ENCODE measurements around the gene TMED1.
"Not testable (repeated sequence)": the region's sequence is repeated elsewhere in the genome, so short reads cannot be mapped to it uniquely, and the experiment has no call there.

The TMED1 gene

GRCh38 chr19:10876459-10877240, 40.6 kb upstream of the TMED1 start:
- DNase-seq (ENCODE audit: low spot score): peak; percentile 75
- no peak for TF ChIP-seq CTCF (IDR thresholded peaks at IDR 0.05; ENCODE audit: extremely low read depth, missing control alignments)

- no peak for TF ChIP-seq CTCF (IDR thresholded peaks at IDR 0.05; ENCODE audit: extremely low read depth, missing control alignments)
- no peak for DNase-seq (ENCODE audit: low spot score)
Observed at GRCh38 chr19:10874024-10874423, 38.0 kb upstream of the TMED1 start.

- no peak for TF ChIP-seq CTCF (IDR thresholded peaks at IDR 0.05; ENCODE audit: extremely low read depth, missing control alignments)
- no peak for DNase-seq (ENCODE audit: low spot score)
Observed at GRCh38 chr19:10872546-10873107, 36.6 kb upstream of the TMED1 start.

GRCh38 chr19:10871711-10872545, 35.9 kb upstream of the TMED1 start:
- DNase-seq (ENCODE audit: low spot score): peak; percentile 58
- no peak for TF ChIP-seq CTCF (IDR thresholded peaks at IDR 0.05; ENCODE audit: extremely low read depth, missing control alignments)

GRCh38 chr19:10870955-10871603, 35.1 kb upstream of the TMED1 start, which contains the start of gene CARM1:
Gene CARM1, plus strand, starts transcription at chr19:10871553. Its CDS starts 150 bp downstream, at chr19:10871703.
- TF ChIP-seq CTCF (IDR thresholded peaks at IDR 0.05; ENCODE audit: extremely low read depth, missing control alignments): peak; percentile 96
- DNase-seq (ENCODE audit: low spot score): peak; percentile 100

GRCh38 chr19:10870501-10870954, 34.5 kb upstream of the TMED1 start:
- TF ChIP-seq CTCF (IDR thresholded peaks at IDR 0.05; ENCODE audit: extremely low read depth, missing control alignments): no peak
- DNase-seq (ENCODE audit: low spot score): no peak

- DNase-seq (ENCODE audit: low spot score): not testable (repeated sequence)
Observed at GRCh38 chr19:10869872-10870311, 33.9 kb upstream of the TMED1 start.

All from GM20000 (cell line).